ENCODE data around the gene PHYHD1.

The PHYHD1 gene

GRCh38 chr9:128901822-128902221 lies 19.0 kb upstream of the PHYHD1 start:
- DNase-seq: no peak

GRCh38 chr9:128902351-128903078 lies 18.3 kb upstream of the PHYHD1 start:
- peak; percentile 29 for DNase-seq

DNA sequence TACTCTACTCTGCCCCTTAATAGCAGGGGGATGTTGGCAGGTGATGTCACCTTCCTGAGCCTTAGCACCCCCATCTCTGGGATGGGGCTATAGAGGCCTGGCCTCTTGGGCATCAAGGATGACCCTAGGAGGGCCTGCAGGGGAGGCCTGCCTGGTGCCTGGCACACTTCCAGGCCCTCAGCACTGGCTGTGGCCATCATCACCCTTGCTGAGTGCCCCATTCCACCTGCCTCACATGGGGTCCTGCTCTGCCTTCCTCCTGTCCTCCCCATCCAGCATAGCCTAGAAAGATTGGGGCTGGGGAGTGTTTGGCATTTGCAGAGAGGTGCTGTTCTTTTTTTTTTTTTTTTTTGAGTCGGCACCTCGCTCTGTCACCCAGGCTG lies 17.7 kb upstream of the PHYHD1 start:
- DNase-seq: no peak

- DNase-seq: no peak
These were observed 16.7 kb upstream of the PHYHD1 start for GRCh38 chr9:128903871-128904620.

DNA sequence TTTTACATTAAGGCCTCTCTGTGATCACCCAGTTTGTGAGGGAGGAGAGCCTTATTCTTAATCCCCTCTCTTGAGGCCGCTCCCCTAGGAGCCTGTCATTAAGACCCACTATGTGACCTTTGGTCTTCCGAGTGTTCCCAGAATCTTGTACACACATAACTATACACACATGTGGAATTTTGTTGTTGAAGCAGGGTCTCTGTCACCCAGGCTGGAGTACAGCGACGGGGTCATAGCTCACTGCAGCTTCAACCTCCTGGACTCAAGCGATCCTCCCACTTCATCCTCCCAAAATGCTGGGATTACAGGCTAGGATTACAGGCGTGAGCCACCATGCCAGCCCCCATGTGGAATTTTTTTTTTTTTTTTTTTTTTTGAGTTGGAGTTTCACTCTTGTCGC lies 14.8 kb upstream of the PHYHD1 start:
- DNase-seq: no peak

DNA sequence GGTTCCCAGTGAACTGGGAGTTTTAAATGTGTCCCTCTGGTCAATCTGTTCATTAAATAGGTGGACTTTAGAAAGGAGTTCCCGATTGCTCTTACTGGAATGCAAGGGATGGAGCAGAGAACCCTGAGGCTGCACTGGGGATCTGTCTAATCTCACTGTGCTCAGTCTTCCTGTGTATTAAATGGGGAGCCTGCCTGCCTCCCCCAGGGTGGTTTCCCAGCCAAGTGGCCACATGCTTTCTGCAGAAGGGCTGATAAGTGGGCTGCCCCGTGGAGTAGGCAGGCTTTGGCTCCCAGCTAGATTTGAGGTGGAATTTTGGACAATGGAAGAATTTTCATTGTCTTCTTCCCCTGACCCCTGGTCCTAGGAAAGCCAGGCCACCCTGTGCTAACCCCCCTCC lies 14.0 kb upstream of the PHYHD1 start:
- no peak for DNase-seq

- DNase-seq: no peak
These were observed 12.4 kb upstream of the PHYHD1 start for GRCh38 chr9:128908372-128908771.

GRCh38 chr9:128909859-128910258 lies 10.9 kb upstream of the PHYHD1 start:
- no peak for DNase-seq

DNA sequence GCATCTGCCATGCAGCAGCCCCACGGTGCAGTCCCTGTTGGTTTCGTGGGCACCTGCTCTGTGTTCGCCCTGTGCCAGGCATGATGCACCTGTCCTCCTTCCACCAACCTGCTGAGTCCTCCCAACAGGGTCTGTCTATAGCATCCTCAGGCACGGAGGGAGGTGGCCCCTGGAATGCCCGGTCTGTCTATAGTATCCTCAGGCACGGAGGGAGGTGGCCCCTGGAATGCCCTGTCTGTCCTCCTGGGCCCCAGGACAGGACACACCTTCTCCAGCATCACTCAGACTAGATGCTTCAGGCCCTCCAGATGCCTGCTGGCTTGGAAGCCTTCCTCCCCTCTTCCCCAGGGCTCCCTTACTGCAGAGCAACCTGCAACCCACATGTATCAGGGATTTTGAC lies 9.9 kb upstream of the PHYHD1 start:
- no peak for DNase-seq

GRCh38 chr9:128911529-128912035 lies 9.2 kb upstream of the PHYHD1 start:
- no peak for DNase-seq

GRCh38 chr9:128912270-128912853 lies 8.4 kb upstream of the PHYHD1 start:
- no peak for DNase-seq

DNA sequence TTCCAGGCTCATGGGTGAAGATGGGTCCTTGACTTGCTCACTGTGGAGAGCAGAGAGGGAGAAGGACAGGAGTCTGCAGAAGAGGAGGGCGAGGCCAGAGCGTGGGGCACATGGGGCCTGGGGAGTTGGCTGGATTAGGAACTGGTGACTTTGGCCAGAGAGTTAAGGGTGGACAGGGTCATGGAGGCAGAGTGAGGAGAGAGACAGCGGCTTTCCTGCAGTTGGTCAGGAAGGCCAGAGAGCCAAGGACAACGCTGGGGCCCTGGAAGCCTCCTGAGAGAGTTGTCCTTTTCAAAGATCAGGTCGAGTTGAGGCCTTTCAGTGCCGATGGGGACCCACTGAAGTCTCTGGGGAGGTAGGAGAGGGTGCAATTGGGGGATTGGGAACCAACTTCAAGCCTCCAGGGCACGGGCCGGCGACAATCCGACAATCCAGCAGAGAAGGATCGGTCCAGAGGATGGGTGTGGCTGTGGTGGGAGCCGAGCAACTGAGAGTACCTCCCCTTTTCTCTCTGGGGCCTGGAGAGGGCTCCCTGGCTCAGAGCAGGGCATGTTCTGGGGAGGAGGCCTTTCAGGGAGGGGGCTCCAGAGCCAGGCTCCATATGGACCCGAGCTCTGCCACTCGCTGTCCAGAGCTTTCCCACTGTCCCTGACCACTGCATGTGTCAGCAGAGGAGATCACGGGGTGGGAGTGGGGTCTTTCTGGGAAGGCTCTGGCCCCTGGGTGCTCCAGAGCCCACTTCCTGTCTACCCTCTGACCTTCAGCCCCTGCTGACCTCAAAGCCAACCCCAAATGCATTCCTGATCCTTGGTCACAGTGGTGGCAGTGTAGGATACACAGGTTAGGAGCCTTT lies 7.5 kb upstream of the PHYHD1 start:
- no peak for DNase-seq

DNA sequence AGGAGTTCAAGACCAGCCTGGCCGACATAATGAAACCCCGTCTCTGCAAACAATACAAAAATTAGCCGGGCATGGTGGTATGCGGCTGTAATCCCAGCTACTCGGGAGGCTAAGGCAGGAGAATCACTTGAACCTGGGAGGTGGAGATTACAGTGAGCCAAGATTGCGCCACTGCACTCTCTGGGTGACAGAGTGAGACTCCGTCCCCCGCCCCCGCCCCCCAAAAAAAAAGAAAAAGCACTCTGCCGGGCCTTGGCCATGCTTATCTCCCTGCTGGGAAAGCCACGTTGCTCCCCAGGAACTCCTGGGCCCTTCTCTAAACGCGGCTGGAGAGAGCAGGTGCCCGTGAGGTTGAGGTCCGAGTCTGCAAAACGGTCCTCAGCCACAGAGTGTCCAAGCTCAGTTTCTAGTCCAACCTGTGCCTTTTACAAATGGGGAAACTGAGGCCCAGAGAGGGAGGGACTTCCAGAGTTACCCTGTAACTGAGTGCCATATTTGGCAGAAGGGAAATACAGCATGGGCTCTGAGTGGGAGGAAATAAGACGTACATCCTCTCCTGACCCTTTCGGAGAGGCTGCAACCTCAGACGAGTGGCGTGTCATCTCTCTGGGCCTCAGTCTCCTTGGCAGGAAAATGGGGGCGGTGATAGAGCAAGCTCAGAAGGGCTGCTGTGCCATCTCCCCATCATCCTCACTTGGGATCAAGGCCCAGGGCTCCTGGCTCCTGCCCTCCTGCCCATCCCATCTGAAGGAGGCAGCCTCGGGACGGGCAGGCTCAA lies 6.6 kb upstream of the PHYHD1 start:
- no peak for DNase-seq

GRCh38 chr9:128916204-128916603 lies 4.6 kb upstream of the PHYHD1 start:
- DNase-seq: no peak

DNA sequence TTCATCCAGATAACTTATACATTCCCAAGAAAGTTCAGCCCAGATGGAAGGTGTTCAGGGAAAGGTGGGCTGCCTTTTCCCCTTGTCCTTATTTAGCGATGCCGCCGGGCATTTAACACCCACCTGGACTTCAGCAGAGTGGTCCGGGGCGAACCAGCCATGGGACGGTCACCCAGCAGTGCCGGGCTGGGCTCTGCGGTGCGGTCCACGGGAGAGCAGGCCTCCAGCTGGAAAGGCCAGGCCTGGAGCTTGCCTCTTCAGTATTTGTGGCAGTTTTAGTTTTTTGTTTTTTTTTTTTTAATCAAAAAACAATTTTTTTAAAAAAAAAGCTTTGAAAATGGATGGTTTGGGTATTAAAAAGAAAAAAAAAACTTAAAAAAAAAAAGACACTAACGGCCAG lies 4.0 kb upstream of the PHYHD1 start:
- no peak for DNase-seq

DNA sequence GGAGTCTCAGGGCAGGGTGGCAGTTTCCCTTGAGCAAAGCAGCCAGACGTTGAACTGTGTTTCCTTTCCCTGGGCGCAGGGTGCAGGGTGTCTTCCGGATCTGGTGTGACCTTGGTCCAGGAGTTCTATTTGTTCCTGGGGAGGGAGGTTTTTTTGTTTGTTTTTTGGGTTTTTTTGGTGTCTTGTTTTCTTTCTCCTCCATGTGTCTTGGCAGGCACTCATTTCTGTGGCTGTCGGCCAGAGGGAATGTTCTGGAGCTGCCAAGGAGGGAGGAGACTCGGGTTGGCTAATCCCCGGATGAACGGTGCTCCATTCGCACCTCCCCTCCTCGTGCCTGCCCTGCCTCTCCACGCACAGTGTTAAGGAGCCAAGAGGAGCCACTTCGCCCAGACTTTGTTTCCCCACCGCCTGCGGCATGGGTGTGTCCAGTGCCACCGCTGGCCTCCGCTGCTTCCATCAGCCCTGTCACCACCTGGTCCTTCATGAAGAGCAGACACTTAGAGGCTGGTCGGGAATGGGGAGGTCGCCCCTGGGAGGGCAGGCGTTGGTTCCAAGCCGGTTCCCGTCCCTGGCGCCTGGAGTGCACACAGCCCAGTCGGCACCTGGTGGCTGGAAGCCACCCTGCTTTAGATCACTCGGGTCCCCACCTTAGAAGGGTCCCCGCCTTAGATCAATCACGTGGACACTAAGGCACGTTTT lies 3.5 kb upstream of the PHYHD1 start:
- DNase-seq: no peak

GRCh38 chr9:128918921-128919320 lies 1.9 kb upstream of the PHYHD1 start:
- no peak for DNase-seq

DNA sequence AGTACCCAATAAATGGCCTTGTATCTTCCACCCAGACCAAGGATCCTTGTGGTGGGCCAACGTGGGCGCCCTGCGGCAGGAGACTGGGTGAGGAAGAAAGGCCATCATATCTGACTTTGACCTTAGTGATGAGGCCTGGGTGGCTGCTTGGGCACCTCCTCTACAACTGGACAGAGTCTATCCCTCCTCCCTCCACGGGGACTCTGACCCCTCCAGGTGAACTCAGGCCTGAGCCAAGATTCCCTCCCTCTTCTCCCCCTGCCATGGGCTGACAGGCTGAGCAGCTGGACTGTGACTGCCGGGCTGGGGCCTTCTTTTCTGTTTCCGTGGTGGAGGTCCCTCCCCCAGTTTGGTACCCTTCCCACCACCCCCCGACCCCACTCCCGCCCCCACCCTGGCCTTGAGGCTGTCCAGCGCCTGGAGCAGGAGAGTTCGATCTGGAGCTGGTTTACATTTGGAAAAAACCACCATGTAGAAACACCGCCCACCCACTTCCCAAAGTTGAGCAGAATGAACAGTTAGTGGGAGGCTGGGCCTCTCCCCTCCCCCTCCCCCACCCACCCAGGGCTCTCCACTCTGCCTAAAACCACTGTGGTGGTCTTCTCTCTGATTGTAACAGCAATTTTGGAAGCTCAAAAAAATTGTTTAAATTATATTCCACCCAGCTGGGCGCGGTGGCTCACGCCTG lies 1.2 kb upstream of the PHYHD1 start:
- DNase-seq: no peak

DNA sequence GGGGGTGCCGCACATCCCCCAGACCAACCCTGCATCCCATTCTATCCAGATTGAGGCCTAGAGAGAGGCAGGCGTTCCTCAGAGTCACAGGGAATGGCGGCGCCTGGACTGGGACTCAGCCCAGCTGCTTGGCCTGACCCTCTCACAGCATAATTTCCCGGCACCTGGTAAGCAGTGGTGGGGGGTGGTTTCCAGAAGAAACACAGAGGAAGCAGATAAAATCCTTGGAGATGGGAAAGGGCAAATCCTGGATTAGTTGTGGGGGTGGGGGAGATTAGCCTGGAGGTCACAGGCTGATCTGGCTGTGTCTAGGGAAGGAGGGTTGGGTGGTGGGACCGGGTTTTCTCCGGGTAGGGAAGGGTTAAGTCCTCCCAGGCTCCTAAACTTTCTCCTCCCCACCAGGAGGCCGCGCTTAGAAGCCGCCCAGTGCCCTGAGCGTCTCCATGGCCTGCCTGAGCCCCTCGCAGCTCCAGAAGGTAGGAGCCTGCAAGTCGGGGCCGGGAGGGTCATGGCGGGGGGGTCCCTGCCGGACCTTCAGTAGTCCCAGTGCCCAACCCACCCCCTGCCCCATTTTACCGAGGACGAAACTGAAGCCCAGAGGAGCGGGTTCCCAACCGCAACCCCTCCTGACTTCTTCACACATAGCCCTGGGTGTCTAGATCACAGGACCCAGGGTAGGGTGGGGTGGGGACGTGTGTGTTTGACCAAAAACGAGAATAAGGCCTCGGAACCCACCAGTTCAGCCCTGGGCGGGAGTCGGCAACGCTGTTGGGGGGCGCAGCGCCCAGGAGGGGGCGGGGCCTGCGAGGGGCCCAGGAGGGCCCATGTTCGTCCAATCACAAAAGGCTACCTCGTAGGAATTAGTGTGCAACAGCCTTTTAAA lies 1.3 kb downstream of the PHYHD1 start:
- no peak for DNase-seq

DNA sequence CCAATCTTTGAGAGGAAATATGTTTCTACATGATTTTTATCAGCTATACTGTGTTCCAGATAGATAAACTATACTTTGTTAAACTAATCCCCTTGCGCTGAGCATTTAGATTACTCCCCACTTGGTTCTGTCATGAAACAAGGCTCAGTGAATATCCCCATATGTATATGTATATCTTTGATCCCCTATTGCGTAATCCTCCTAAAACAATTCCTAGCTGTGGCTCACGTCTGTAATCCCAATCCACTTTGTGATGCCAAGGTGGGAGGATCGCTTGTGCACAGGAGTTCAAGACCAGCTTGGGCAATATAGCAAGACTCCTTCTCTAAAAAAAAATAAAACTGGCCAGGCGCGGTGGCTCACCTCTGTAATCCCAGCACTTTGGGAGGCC lies 2.7 kb downstream of the PHYHD1 start:
- no peak for DNase-seq
